ENCODE data around the gene NUDT4.
"Not testable (repeated sequence)": the region's sequence is repeated elsewhere in the genome, so short reads cannot be mapped to it uniquely, and the experiment has no call there.

Gene NUDT4

DNA sequence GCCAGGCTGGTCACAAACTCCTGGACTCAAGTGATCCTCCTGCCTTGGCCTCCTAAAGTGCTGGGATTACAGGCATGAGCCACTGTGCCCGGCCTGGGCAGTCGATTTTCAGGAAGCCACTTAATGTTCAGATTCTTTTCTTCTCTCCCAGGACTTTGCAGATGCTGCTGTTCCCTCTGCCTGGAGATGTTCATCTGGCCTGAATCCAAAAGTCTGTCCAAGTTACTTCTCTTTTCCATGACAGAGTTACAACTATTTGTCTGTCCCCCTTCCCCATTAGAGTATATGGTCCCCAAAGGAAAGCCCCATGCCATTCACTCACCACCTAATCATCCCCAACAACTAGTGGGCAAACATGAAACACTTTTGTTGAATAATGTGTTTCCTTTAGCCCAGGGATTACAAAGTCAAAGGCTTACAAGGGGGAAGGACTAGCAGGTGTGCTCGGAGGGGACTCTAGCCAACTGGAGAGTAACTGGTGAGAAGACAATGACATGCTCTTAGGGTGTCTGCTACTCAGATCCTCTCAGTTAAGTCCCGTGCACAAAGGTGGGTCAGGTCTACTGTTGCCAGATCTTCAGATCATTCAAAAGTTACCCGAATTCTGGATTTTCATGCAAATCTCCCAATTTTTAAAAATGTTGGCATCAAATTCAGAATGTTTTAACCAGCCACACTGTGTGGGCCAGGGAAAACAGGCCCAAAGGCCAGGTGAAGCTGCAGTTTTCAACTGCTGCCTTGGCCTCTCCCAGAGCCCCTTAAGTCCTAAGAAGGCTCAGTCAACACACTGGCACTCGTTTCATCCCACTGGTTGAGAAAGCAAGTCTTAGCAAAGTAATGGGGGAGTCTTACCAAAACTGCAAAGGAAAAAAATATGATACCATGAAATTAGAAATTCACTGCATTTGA, 29.6 kb downstream of the NUDT4 start:
- FAIRE-seq (no peak), DNase-seq (ENCODE audit: insufficient read length, low spot score) (no peak)
- peak; percentile 69 for TF ChIP-seq POLR2AphosphoS5 (IDR thresholded peaks at IDR 0.05; ENCODE audit: low read depth, low read length)
- TF ChIP-seq POU2F2 (IDR thresholded peaks at IDR 0.05; ENCODE audit: low read depth, low read length) = no peak
- no peak for TF ChIP-seq PAX5 (IDR thresholded peaks at IDR 0.05; ENCODE audit: insufficient read depth, low read length, severe bottlenecking)
- TF ChIP-seq POLR2A (IDR thresholded peaks at IDR 0.05; ENCODE audit: low read depth, low read length) = peak; percentile 33

DNA sequence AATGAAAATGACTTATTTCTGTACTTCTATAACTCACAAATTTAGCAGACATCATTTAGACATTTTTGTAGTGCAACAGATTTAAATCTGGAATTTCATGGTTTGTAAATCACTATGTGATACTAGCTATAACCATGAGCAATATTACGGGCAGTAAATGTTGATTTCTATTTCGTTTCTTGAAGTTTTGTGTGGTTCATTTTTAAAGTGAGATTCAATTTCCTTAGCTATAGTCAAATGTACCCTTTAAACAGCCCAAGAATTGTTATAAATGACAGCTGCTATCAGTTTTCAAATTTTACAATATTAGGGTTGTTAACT, 30.2 kb downstream of the NUDT4 start:
- TF ChIP-seq POU2F2 (IDR thresholded peaks at IDR 0.05; ENCODE audit: low read depth, low read length) (no peak), POLR2A (IDR thresholded peaks at IDR 0.05; ENCODE audit: low read depth, low read length) (no peak; the same call in 1 of the 2 replicates), TAF1 (IDR thresholded peaks at IDR 0.05; ENCODE audit: low read depth, low read length) (no peak), SPI1 (IDR thresholded peaks at IDR 0.05; ENCODE audit: low read depth, low read length) (no peak), POLR2AphosphoS5 (IDR thresholded peaks at IDR 0.05; ENCODE audit: low read depth, low read length) (no peak)
- FAIRE-seq (no peak), DNase-seq (ENCODE audit: insufficient read length, low spot score) (no peak)

DNA sequence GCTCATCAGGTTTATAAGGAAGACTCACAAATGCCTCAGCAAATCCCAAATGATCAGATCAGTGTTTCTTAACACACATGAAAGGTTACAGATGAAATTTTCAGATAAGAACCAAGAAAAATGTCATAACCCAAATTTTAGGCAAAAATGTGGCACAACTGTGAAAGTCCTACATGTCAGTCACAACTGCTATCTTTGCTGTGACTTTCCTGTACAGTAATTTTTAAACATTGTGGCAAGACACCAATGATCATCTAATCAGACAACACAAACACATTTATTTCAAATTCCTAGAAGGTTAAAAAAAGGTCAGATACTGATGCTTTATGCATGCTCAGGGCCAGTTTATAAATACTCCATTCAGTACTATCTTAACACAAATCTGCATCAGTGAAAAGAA, 31.1 kb downstream of the NUDT4 start:
- DNase-seq (ENCODE audit: insufficient read length, low spot score) = no peak
- FAIRE-seq = no peak
- TF ChIP-seq PAX5 (IDR thresholded peaks at IDR 0.05; ENCODE audit: insufficient read depth, low read length, severe bottlenecking) (no peak), POLR2AphosphoS5 (IDR thresholded peaks at IDR 0.05; ENCODE audit: low read depth, low read length) (no peak), SPI1 (IDR thresholded peaks at IDR 0.05; ENCODE audit: low read depth, low read length) (no peak), POU2F2 (IDR thresholded peaks at IDR 0.05; ENCODE audit: low read depth, low read length) (no peak), POLR2A (IDR thresholded peaks at IDR 0.05; ENCODE audit: low read depth, low read length) (no peak), TAF1 (IDR thresholded peaks at IDR 0.05; ENCODE audit: low read depth, low read length) (no peak)

DNA sequence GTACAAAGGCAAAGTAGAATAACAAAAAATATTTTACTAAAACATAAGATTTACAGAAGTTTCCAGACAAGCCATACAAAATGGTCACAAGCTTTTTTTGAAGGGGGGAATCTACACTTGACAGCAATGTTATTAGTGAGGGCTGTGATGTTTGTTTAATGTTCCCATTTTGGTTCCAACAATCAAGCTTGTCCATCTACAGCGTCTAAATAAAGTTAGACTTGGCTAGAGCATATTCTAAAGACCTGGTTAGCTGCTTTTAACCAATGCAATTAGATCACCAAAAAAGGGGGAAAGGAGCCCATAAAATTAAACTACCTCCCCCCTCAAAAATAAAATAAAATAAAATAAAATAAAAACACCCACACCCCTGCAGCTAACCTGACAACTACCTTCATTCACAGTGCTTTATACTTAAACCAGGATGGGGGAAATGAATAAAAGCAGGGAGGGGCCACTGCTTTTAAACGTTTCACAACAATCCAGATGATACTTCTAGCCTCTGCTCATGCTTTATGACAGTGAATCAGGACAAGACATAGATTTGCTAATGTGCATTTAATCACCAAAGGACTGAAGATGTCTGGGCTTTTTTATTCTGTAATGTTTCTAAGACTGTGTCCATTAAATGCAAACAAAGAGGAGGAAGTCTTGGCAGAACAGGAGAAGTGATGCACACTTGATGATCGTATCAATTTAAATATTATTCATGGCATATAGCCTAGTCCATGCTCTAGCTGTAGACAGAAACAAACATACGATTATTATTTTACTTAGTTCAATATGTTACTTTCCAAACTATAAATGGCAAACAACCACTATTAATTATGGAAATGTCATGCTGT, 31.8 kb downstream of the NUDT4 start:
- not testable (repeated sequence) for DNase-seq (ENCODE audit: insufficient read length, low spot score); FAIRE-seq

DNA sequence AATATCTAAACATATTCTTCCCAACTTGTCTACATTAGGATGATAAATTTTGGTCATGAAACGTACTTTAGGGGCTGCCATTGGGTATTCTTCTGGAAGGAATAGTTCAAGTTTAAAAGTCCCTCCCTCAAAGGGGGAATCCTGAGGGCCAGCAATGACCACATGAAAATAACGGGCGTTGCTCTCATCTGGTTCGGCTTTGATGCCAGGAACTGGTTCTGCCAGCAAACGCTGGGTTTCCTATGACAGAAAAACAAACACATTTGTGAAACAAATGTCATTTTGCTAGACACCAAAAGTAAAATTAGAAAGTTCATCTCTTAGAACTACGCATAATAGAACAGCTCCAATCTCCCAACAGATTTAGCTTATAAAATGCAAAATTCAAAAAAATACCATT, 33.3 kb downstream of the NUDT4 start:
- not testable (repeated sequence) for FAIRE-seq; DNase-seq (ENCODE audit: insufficient read length, low spot score)

DNA sequence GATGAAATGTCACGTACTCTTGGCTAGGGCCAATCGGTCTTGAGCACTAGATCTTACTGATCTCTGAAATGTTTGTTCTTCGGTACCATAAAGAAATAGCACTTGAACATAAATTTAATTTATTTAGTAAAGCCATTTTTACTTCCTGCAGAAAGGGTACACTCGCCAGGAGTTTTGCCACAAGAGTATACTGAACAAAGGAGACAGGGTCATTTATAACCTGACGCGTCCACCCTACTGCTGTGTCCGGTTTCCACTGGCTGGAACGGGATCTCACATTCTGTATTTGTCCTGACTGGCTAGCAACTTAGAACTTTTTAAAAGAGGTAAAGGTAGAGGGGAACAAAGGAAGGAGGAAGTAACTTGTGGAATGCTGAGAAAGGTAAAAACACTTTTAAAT, 34.7 kb downstream of the NUDT4 start:
- FAIRE-seq; DNase-seq (ENCODE audit: insufficient read length, low spot score): not testable (repeated sequence)

DNA sequence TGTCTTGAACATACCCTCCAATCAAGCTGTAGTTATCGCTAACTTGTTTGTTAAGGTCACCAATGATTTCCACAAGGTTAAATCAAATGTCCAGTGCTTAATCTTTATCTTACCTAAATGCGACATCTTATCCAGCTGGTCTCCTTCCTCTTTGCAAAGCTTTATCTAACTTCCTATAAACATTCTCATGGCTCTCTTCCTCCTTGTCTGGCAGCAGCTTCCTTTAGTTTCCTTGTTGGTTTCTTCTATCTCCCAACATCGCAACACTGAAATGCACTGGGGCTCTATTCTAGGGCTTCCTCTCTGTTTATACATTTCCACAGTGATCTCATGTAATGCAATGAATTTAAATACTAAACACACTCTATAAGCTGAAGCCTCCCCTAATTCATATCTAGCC, 35.3 kb downstream of the NUDT4 start:
- no peak for DNase-seq (ENCODE audit: insufficient read length, low spot score)
- no peak for FAIRE-seq
- TF ChIP-seq SPI1 (IDR thresholded peaks at IDR 0.05; ENCODE audit: low read depth, low read length) = no peak
- TF ChIP-seq PAX5 (IDR thresholded peaks at IDR 0.05; ENCODE audit: insufficient read depth, low read length, severe bottlenecking) = no peak
- no peak for TF ChIP-seq TAF1 (IDR thresholded peaks at IDR 0.05; ENCODE audit: low read depth, low read length)
- TF ChIP-seq POU2F2 (IDR thresholded peaks at IDR 0.05; ENCODE audit: low read depth, low read length) = no peak
- TF ChIP-seq POLR2AphosphoS5 (IDR thresholded peaks at IDR 0.05; ENCODE audit: low read depth, low read length) = no peak
- TF ChIP-seq POLR2A (IDR thresholded peaks at IDR 0.05; ENCODE audit: low read depth, low read length) = no peak

DNA sequence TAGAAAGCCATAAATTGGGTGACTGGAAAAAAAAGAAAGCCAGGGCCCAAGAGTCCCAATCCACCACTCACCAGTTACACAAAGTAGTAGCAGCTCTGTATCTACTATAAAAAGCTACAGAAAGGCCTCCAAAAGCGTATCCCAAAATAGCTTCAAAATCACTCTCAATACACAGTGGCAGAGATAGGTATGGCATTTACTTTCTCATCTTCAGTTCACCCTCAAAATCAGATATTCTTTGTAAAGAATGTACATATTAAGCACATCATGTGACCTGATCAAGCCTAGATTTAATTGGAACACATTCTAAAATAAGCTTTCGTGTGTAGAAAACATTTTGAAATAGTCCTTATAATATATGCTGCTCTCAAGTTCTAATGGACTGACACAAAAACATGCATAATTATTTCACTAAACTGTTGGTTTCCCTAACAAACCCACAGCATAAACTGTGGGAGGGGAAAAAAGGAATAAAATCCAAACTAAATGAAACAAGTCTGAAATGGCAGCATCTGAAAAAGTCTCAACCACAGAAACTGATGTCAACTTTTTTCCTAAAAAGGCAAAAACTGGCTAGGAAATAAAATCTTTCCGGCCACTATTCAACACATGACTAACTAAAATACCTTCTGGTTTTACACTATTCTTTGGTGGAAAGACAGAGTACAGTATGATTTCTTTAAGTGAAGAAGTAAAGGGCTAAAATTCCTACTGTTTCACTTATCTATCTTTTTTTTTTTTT, 38.2 kb downstream of the NUDT4 start:
- no peak for DNase-seq (ENCODE audit: insufficient read length, low spot score)
- FAIRE-seq = no peak
- TF ChIP-seq POLR2AphosphoS5 (IDR thresholded peaks at IDR 0.05; ENCODE audit: low read depth, low read length) (no peak), PAX5 (IDR thresholded peaks at IDR 0.05; ENCODE audit: insufficient read depth, low read length, severe bottlenecking) (no peak), TAF1 (IDR thresholded peaks at IDR 0.05; ENCODE audit: low read depth, low read length) (no peak), POU2F2 (IDR thresholded peaks at IDR 0.05; ENCODE audit: low read depth, low read length) (no peak), SPI1 (IDR thresholded peaks at IDR 0.05; ENCODE audit: low read depth, low read length) (no peak), POLR2A (IDR thresholded peaks at IDR 0.05; ENCODE audit: low read depth, low read length) (no peak)

DNA sequence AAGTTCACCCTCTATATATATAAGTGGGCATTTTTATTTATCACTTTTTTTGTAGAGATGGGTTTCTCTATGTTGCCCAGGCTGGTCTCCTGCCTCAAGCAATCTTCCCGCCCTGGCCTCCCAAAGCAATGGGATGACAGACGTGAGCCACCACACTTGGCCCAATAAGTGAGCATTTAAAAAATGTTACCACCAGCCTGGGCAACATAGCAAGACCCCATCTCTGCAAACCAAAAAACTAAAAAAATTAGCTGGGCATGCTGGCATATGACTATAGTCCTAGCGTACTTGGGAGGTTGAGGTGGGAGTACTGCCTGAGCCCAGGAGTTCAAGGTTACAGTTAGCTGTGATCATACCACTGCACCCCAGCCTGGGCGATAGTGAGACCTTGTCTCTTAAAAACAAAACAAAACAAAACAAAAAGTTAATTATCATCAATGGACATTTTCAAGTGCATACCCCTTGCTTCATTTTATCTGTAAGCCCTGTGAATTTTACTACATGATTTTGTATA, 40.3 kb downstream of the NUDT4 start:
- FAIRE-seq = no peak
- DNase-seq (ENCODE audit: insufficient read length, low spot score) = no peak
- TF ChIP-seq POLR2AphosphoS5 (IDR thresholded peaks at IDR 0.05; ENCODE audit: low read depth, low read length) = no peak
- TF ChIP-seq TAF1 (IDR thresholded peaks at IDR 0.05; ENCODE audit: low read depth, low read length) = no peak

DNA sequence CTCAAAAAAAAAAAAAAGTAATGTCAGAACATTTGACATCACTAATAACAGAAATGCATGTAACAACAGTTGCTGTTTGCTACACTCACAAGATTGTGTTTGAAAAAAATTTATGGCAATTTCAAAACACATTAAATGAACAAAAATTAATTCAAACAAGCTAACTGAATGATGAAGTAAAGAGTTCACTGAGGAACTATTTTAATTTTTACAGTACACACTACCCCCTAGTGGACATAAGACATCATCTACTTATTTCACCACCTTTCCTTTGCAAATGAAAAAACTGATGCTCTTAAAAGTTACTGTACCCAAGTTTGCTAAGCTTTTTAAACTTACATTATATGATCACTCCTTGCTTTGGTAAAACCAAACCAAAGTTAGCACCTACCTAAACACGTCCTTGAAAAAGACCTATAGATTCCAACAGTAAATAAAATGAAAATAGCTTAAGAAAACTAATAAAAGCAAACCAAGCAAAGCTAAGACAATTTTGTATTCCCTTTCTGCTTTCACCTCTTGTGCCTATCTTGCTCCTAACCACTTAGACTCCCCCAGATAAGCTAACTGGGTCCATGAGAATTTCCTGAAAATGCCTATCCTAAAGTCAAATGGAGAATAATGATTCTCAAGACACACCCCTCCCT, 41.8 kb downstream of the NUDT4 start:
- DNase-seq (ENCODE audit: insufficient read length, low spot score) (no peak), FAIRE-seq (no peak)
- TF ChIP-seq TAF1 (IDR thresholded peaks at IDR 0.05; ENCODE audit: low read depth, low read length) = no peak
- no peak for TF ChIP-seq POU2F2 (IDR thresholded peaks at IDR 0.05; ENCODE audit: low read depth, low read length)
- TF ChIP-seq POLR2AphosphoS5 (IDR thresholded peaks at IDR 0.05; ENCODE audit: low read depth, low read length) = no peak
- no peak for TF ChIP-seq SPI1 (IDR thresholded peaks at IDR 0.05; ENCODE audit: low read depth, low read length)
- TF ChIP-seq PAX5 (IDR thresholded peaks at IDR 0.05; ENCODE audit: insufficient read depth, low read length, severe bottlenecking) = no peak
- TF ChIP-seq POLR2A (IDR thresholded peaks at IDR 0.05; ENCODE audit: low read depth, low read length) = no peak

All from GM12891 (cell line).